Measurements from ENCODE around the gene TESK1. TPM values are rescaled to one million over a fixed set of nuclear protein-coding genes. Genes with fewer than 3 reads are reported as not detected.

The TESK1 gene, protein sequence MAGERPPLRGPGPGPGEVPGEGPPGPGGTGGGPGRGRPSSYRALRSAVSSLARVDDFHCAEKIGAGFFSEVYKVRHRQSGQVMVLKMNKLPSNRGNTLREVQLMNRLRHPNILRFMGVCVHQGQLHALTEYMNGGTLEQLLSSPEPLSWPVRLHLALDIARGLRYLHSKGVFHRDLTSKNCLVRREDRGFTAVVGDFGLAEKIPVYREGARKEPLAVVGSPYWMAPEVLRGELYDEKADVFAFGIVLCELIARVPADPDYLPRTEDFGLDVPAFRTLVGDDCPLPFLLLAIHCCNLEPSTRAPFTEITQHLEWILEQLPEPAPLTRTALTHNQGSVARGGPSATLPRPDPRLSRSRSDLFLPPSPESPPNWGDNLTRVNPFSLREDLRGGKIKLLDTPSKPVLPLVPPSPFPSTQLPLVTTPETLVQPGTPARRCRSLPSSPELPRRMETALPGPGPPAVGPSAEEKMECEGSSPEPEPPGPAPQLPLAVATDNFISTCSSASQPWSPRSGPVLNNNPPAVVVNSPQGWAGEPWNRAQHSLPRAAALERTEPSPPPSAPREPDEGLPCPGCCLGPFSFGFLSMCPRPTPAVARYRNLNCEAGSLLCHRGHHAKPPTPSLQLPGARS
- total RNA-seq = 11.9 and 13.4 TPM in 2 replicates

DNA sequence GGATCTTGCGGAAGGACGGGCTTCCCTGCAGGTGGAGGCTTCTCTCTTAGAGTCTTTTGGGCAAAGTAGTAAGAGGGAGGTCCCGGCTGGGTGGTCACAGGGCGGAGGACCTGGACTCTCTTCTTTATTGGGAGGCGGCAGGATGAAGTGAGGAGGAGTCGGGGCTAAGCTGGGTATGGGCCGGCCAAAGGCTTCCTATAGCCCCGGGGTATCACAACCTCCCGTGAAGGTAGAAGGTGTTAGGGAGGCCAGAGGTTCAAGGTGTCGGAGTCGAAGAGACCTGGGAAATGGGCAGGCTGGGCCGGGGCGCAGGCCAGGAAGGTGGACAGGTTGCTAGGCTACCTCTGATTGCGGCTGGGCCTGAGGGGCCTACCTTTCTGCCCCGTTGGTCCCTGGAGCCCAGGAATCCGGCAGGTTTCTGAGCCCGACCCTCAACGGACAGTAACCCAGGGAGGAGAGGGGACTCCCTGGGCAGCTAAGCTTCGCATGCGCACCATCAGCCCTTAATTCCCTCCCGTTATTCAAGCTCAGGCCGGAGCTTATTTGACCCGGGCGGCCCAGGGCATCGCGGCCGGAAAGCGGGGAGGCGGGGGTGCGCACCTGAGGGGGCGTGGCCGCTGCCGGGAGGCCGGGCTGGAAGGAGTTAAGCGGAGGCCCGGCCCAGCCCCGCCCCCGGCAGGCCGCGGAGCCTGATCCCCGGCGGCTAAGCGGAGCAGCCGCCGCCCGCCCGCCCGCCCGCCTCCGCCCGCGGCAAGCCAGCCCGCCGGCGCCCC lies at the start of gene TESK1:
Gene TESK1 (plus strand): TSS at position 685 of the 773 bp plus-strand sequence. CDS start 358 bp downstream, outside the sequence.

DNA sequence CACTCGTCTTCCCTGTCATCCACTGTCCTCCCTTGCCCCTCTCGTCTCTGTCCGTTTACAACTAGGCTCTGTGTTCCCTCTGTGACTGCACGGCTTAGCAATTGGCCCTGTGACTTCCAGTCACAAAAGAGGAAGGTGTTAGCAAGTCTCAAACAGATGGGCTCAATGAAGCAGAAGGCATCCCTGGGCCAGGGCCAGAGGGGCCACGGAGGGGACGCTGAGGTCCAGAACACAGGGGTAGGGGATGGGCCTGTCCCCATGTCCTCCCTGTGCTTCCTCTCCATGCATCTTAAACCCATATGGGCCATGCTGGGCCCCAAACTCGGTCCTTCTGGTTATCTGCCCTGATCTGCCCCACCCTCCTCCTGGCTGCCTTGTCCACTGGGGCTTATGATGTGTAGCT lies 13.3 kb downstream of the TESK1 start, which contains the start of gene CD72:
Gene CD72 (minus strand): TSS at position 89 of the 403 bp plus-strand sequence. CDS start 110 bp downstream, outside the sequence.

DNA sequence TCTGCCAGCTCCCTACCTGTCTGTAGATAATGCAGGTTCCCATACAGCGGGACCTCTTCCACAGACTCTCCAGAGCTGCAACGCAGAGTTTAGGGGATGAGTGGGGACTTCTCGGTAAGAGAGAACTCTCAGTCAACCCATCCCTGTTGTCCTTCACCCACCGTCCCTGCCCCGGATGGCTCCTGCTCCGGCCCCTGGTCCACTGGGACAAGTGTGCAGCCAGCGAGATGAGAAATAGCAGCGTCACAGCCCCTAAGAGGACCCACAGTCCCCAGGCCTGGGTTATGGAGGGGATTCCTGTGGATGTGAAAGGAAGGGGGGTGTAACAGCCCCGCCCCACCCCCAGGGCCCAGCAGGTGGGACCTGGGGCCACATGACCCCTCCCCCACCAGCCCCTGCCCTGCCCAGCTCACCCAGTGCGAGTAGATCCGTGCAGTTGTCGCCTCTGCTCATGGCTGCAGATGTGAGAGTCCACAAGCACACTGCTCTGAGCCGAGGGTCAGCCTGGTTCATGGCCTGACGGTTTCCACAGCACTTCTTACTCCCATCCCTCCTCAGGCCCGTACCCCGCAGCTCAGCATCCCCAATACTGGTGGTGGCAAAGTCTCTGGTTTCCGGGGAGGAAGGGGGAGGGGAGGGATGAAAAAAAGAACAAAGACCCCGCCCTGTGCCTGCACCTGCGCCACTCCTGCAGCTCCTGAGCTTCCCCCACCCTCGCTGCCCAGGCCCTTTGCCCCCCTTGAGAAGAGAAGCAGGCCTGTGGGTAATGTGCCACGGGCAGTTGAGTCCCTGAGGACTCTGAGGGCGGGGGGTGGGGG lies 45.5 kb downstream of the TESK1 start, which contains the start of gene SIT1:
Gene SIT1 (minus strand): TSS at position 591 of the 818 bp plus-strand sequence. CDS start 78 bp downstream, at position 513.

DNA sequence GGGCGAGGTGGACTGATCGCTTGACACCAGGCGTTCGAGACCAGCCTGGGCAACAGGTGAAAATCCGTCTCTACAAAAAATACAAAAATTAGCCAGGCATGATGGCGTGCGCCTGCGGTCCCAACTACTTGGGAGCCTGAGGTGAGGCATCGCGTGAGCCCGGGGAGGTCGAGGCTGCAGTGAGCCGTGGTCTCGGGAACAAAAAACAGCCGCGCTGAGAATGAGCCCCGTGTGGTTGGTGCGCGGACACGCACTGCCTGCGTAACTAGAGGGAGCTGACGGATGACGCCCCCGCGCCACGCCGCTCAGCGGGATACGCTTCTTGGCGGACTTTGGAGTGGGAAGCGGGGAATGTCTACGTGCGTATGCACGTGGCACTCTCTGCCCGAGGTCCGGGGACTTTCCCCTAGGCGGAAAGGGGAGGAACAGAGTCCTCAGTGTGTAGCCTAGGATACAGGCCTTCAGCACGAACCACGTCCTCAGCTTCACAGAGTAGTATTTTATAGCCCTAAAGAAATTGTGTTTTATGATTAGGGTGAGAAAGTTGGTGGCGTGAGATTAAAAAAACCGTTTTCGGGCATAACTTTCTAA lies 52.6 kb downstream of the TESK1 start, which contains the start of gene RMRP:
Gene RMRP (minus strand): TSS at position 474 of the 591 bp plus-strand sequence.

DNA sequence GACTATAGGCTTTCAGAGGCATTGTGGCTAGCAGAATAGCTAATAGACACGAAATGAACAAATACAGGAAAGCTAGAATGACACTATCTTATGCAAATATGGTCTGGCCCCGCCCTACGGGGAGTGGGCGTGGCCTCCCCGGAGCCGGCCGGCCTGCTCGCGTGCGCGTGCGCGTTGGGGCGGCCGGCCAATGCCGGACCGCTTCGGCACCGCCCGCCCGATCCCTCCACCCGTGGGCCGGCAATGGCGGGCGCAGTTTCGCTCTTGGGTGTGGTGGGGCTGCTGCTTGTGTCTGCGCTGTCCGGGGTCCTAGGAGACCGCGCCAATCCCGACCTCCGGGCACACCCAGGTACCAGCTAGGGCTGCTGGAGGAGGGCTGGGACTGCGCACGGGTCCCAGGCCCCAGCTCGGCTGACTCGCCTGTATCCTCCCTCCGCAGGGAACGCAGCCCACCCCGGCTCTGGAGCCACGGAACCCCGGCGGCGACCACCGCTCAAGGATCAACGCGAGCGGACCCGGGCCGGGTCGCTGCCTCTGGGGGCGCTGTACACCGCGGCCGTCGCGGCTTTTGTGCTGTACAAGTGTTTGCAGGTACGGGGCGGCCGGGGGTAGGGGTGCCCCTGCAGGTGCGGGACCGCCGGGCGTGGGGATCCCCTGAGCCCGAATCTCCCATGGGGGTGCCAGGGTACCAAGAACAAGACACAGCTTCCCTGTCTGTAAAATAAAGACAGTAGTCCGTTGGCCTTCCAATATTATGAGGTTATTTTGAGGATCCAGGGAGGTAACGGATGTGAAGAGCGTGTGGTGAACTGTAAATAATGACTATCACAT lies 53.3 kb downstream of the TESK1 start, which contains the start of gene CCDC107:
Gene CCDC107 (plus strand): TSS at position 156 of the 831 bp plus-strand sequence. CDS start 88 bp downstream, at position 244.

Other genes starting within 250 kb of the TESK1 start
- 26.3 and 27.8 TPM in 2 replicates for gene RUSC2, start 115.2 kb upstream of the TESK1 start, total RNA-seq
- gene CD72, start 13.2 kb downstream of the TESK1 start, total RNA-seq = 0.39 and 1.1 TPM in 2 replicates
- not detected in 2 replicates for gene SIT1, start 45.7 kb downstream of the TESK1 start, total RNA-seq
- 5,375 and 9,932 TPM in 2 replicates for gene RMRP, start 52.8 kb downstream of the TESK1 start, total RNA-seq
- 9.1 and 11.4 TPM in 2 replicates for gene CCDC107, start 53.0 kb downstream of the TESK1 start, total RNA-seq
- 3.7 and 40.2 TPM in 2 replicates for gene ARHGEF39, start 59.9 kb downstream of the TESK1 start, total RNA-seq
- 6.7 and 52.0 TPM in 2 replicates for gene CA9, start 68.7 kb downstream of the TESK1 start, total RNA-seq
- 464 and 956 TPM in 2 replicates for gene TPM2, start 84.7 kb downstream of the TESK1 start, total RNA-seq
- 184 and 414 TPM in 2 replicates for gene TLN1, start 126.9 kb downstream of the TESK1 start, total RNA-seq
- 49.4 and 88.2 TPM in 2 replicates for gene CREB3, start 127.4 kb downstream of the TESK1 start, total RNA-seq
- 14.7 and 19.6 TPM in 2 replicates for gene GBA2, start 144.0 kb downstream of the TESK1 start, total RNA-seq
- 14.9 and 23.8 TPM in 2 replicates for gene RGP1, start 144.0 kb downstream of the TESK1 start, total RNA-seq
- not detected in 2 replicates for gene MSMP, start 149.0 kb downstream of the TESK1 start, total RNA-seq
- 19.0 and 27.6 TPM in 2 replicates for gene NPR2, start 186.3 kb downstream of the TESK1 start, total RNA-seq
- 0.26 and 0.48 TPM in 2 replicates for gene SPAG8, start 207.0 kb downstream of the TESK1 start, total RNA-seq
- 26.4 and 45.3 TPM in 2 replicates for gene HINT2, start 209.8 kb downstream of the TESK1 start, total RNA-seq
- gene FAM221B, start 223.5 kb downstream of the TESK1 start, total RNA-seq = not detected in 2 replicates
- gene TMEM8B, start 224.0 kb downstream of the TESK1 start, total RNA-seq = 2.3 and 6.9 TPM in 2 replicates